HG03025 (cell line): ENCODE data around the gene AHI1.

Experiments
- ATAC-seq: cut with Tn5 transposase; IDR thresholded peaks from one replicate; pipeline ENCODE4 v1.9.1; 2021; ENCODE audit warnings: mild to moderate bottlenecking, moderate library complexity; ENCODE audit not compliant: unreplicated experiment, low FRiP score

Gene AHI1

GRCh38 chr6:135305684-135306083, 191.9 kb downstream of the AHI1 start:
- no peak for ATAC-seq

DNA sequence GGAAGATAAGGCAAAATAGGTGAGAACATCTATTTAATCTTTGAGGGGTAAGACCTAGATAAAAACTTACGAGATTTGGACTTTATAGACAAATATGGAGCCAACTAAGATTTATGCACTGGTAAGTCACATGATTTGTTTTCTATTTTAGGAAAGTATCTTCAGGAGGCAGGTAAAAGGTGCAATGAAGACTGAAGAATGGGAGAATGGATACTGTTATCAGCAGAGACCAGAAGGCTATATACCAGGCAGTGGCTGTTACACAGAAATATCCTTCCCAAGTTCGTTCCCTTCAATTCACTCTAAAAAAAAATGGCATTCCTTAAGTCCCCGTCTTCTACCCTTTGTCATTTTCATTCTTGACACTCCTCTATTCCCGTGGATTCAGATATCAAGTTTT, 192.7 kb downstream of the AHI1 start:
- ATAC-seq = no peak

- no peak for ATAC-seq
Measured at GRCh38 chr6:135301304-135301703, 196.2 kb downstream of the AHI1 start.

- no peak for ATAC-seq
Measured at GRCh38 chr6:135300576-135300975, 197.0 kb downstream of the AHI1 start.

GRCh38 chr6:135299256-135299655, 198.3 kb downstream of the AHI1 start:
- no peak for ATAC-seq

GRCh38 chr6:135298455-135298854, 199.1 kb downstream of the AHI1 start:
- no peak for ATAC-seq

- no peak for ATAC-seq
Measured at GRCh38 chr6:135296715-135297114, 200.8 kb downstream of the AHI1 start.

DNA sequence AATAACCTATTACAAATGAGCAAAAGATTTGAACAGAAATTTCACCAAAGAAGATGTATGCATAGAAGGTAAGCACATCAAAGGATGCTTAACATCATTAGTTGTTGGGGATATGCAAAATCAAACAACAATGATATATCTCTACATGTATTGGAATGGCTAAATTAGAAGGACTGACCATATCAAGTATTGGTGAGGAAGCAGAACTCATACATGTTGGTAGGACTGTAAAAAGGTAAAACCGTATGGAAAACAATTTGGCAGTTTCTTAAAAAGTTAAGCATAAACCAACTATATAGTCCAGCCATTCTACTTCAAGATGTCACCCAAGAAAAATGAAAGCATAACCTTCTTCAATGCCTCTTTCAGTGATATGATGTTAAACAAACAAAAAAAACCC, 202.5 kb downstream of the AHI1 start:
- ATAC-seq = no peak

DNA sequence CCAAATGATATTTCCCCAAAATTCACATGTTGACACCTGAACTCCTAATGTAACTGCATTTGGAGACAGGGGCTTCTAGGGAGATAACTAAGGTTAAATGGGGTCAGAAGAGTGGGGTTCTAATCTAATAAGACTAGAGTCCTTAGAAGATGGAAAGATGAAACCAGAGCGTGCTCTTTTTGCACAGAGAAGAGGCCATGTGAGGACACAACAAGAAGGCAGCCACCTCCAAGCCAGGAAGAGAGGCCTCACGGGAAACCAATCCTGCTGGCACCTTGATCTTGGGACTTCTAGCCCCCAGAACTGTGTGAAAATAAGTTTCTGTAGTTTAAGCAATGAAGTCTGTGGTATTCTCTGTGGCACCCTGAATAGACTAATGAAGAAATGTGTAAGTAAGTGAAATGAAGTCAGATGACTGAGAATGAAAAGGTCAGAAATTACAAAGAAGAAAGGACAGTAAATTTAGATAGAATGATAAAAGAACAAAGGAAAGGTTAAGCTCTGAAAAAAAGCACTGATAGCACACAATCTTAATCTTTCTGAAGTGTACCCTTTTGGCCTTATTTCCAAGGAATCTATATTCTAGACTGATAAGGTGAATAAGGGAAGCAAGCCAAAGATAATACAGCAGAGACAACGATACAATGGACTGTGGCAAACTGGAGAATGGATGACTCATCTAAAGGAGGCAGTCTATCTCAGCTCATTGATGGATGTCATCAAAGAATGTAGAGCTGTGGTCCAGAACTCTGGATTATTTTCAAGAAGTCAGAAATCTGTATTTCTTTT, 206.1 kb downstream of the AHI1 start:
- no peak for ATAC-seq

DNA sequence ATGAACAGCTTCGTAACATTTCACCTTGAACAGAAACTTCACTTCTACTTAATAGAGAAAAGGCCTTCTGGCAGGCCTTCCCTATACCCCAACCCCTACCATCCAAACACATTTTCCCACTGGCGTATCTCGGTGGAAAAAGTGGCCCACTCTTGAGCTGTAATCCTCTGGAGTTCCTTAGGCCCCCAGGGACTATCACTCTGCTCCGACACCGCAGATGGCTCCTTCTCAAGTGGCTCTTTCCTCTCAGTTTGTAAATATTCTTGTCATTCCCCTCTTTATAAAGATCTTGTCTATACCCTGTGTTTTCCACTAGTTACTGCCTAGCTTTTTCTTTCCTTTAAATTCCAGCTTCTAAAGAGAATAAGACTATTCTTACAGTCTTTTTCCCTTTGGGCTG, 207.7 kb downstream of the AHI1 start:
- ATAC-seq = no peak

GRCh38 chr6:135286962-135287538, 210.5 kb downstream of the AHI1 start:
- no peak for ATAC-seq

DNA sequence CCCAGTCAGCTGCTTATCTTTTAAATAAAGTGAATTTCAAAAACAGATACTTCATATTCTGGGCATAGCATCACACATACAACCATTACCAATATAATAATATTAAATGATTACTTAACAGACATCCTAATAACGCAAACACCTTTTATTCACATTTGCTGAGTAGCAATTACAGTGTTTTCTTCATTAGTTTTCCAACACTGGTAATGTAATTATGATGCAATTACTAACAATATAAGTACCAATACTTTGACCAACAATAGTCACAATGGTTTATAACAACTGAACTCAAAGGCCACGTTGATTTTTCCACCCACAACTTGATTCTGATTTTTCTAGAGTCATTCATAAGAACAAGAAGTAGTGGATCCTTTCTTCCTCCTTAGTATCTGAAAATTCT, 212.4 kb downstream of the AHI1 start:
- ATAC-seq = no peak

- no peak for ATAC-seq
Measured at GRCh38 chr6:135283926-135284325, 213.6 kb downstream of the AHI1 start.

DNA sequence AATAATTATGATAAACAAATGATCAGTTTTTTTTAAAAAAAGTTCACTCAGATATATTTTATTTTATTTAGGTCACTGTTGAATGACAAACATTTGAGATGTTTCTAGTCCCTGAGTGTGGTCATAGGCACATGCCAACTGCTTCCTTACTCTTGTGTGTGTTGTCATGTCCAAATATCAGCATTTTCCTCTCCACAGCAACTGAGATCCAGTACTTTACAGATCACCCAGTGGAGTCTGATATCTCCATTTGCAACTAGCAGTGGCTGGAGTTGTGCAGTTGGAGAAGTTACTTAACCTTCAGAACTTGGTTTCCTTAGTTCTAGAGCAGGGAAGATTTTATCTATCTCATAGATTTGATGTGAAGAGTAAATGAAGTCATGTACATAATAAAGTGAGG, 215.1 kb downstream of the AHI1 start:
- no peak for ATAC-seq

DNA sequence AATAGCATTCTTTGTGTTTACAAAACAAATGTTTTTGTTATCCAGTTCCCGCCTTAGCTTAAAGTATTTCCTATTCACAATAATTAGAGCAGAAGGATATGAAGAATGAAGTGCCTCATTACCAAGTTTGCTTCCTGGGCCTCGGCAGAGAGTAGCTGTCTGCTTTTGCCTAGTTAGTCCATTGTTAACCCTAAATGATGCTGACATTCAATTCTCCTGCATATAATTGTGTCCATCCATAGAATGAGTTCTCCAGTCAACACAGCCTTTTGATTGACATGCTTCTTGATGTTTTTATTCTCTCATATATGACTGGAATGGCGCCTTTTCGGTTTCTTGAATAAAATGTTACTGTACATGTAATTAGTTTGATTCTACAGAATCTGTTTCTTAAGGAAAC, 215.6 kb downstream of the AHI1 start:
- no peak for ATAC-seq

GRCh38 chr6:135281227-135281626, 216.3 kb downstream of the AHI1 start:
- ATAC-seq = no peak

DNA sequence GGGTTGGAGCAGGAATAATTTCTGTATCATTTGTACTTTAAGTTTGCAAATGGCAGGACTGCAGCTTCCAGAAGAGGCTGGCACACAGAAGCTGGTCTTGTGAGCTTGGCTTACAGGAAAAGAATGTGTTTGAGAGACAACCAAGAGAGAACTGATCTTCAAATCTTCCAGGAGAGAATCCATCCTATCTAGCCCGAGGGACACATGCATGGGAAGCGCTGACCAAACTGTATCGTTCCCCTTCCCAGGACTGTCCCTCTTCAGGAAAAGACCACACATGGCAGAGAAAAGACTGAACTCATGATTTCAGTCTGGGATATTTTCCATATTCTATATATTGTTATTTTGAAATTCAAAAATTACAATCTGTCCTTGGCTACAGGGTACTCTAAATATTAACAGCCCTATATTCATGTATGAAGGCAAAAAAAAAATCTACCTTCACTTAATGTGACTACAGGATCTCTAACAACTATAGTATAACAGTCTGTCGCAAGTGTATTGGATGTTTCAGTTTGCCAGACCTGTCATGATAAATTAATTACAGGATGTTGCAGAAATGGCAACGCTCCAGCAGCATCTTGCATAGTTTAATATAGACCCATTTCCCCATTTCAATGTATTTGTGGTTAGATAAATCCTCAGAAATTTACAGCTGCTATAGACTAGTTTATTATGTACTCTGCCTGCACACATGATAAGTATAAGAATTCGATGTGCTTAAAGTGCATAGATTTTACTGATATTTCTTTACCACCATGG, 217.0 kb downstream of the AHI1 start:
- no peak for ATAC-seq

- no peak for ATAC-seq
Measured at GRCh38 chr6:135277422-135277821, 220.1 kb downstream of the AHI1 start.

DNA sequence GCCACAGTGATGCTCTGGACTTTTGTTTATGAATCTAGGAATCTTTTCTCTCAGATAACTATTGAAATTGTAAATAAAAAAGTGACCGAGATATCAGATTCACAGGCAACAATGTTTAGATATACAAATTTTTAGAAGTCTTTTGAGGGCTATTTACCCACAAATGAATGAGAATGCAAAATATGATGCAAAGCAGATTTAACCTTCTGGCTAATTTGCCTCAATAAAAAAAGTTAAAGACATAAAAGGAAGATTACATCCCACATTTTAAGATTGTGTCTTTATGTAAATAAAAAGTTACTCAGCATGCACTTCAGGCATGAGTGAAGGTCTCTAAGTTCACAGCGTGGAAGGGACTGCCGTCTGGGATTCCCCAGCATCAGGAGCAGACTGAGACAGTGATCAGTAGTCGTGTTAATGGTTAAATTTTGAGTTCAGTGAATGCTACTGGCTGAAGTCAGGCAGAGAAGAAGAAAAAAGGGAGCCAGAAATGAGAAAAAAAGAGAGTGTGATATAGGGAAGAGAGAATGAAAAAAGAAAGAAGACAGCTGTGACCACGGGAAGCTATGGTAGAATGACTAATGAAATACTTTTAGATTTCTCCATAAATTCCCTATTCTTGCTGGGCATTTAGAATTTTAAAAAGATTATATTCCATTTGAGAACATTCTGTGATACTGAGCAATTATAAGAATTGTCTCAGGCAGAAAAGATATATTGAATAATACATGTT, 222.8 kb downstream of the AHI1 start:
- no peak for ATAC-seq

GRCh38 chr6:135271626-135272025, 225.9 kb downstream of the AHI1 start:
- ATAC-seq = no peak
